ENCODE results near the gene MACROD2.

GRCh38 chr20:14815340-14815739 is 820.0 kb downstream of the MACROD2 start:
- no peak for TF ChIP-seq CTCF (IDR thresholded peaks at IDR 0.05)
- TF ChIP-seq POLR2A (IDR thresholded peaks at IDR 0.05): no peak
- TF ChIP-seq EP300 (IDR thresholded peaks at IDR 0.05): no peak

All from tibial nerve (tissue), 4 donors.